ENCODE data around the gene RAPGEF4. TPM values are rescaled to one million over a fixed set of nuclear protein-coding genes. Genes with fewer than 3 reads are reported as not detected.
A peak's percentile ranks its signal among the peaks of the same experiment; 100 is the strongest.

RAPGEF4 gene
- total and polyA plus RNA-seq, 2 of the 4 experiments (the other 2 are of a cell fraction): 1.7 to 3.2 TPM

DNA sequence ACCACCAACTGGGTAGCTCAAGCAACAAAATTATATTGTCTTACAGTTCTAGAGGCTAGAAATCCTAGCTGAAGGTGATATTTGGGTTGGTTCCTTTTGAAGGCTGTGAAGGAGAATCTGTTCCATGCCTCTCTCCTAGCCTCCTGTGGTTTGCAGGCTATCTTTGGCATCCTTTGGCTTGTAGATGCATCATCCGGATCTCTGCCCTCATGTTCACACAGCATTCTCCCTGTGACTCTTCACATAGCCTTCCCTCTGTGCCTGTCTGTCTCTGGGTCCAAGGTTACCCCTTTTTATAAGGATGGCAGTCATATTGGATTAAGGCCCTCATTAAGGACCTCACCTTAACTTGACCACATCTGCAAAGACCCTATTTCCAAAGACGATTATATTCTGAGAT, 261.4 kb downstream of the RAPGEF4 start:
- BruUV-seq (replicated peaks): no TSS peak
- Histone ChIP-seq H3K27me3 (ENCODE audit: control insufficient read depth, insufficient read depth, low read length) (no peaks in the 10 kb centered on the region), H3K4me3 (ENCODE audit: insufficient read depth, low read depth, low read length) (no peak overlapping the region), H2BK15ac (ENCODE audit: low read depth, low read length) (peak overlapping the region; percentile 93; the same call in 2 of the 3 replicates), H3K79me1 (ENCODE audit: low read depth in 1 of 2, low read length in 2 of 2) (no peaks in the 10 kb centered on the region), H3K18ac (ENCODE audit: low read depth, low read length) (peak overlapping the region; percentile 34; the same call in 1 of the 2 replicates), H4K5ac (ENCODE audit: low read depth, low read length) (peak overlapping the region; percentile 93), H3K23ac (ENCODE audit: low read depth, low read length) (peak overlapping the region; percentile 29; the same call in 1 of the 2 replicates), H3K4me1 (ENCODE audit: control insufficient read depth, insufficient read depth, low read length) (peaks cover 25% of the 10 kb centered on the region), H3K9ac (ENCODE audit: low read depth, low read length) (no peak overlapping the region), H3K56ac (ENCODE audit: extremely low read depth, insufficient read depth, low read length) (no peak overlapping the region), H3K9me1 (ENCODE audit: insufficient read depth, low read length) (peaks cover 14% of the 10 kb centered on the region; the same call in 1 of the 2 replicates), H4K91ac (ENCODE audit: insufficient read depth, low read depth, low read length) (peak overlapping the region; percentile 79), H2AK9ac (replicated peaks; ENCODE audit: low read depth, low read length, poor library complexity) (no peak overlapping the region), H2BK120ac (ENCODE audit: low read depth, low read length) (peak overlapping the region; percentile 92), H2AFZ (replicated peaks; ENCODE audit: low read length, poor library complexity) (no peak overlapping the region), H3K9me3 (ENCODE audit: control insufficient read depth, insufficient read depth, low read length) (no peaks in the 10 kb centered on the region), H3K27ac (ENCODE audit: insufficient read depth, low read length) (0 out of 2 replicates have a peak overlapping the region, but pooled peaks have one; percentile 1), H3K36me3 (ENCODE audit: control insufficient read depth, insufficient read depth, low read length) (no peaks in the 10 kb centered on the region), H4K20me1 (ENCODE audit: insufficient read depth, low read length) (no peaks in the 10 kb centered on the region), H3K4ac (ENCODE audit: low read depth, low read length) (peak overlapping the region; percentile 76), H3K14ac (replicated peaks; ENCODE audit: low read depth, low read length) (peak overlapping the region; percentile 93), H2BK5ac (ENCODE audit: low read depth, low read length, poor library complexity, severe bottlenecking) (peak overlapping the region; percentile 87), H2AK5ac (ENCODE audit: low read depth, low read length) (peak overlapping the region; percentile 78), H2BK20ac (ENCODE audit: low read depth, low read length) (peak overlapping the region; percentile 74), H3K4me2 (ENCODE audit: low read depth, low read length) (no peak overlapping the region), H4K8ac (ENCODE audit: low read depth in 2 of 2, low read length in 2 of 2) (peak overlapping the region; percentile 16 to 67; a peak in 2 of 4 replicates)
- in situ Hi-C loops (cut with MboI; ENCODE audit: low sequenced_read_pairs) (no loop called here), dilution Hi-C loops (cut with HindIII; ENCODE audit: low sequenced_read_pairs, unreplicated experiment) (no loop called here), intact Hi-C loops (cut with micrococcal nuclease) (no loop called here)
- WGBS, 2 experiments (ENCODE audit: extremely low coverage in 2 of 2, insufficient read length in 1 of 2): 40% methylated on average over 1 of the region's 2 CpGs; no CpG with 5 or more reads in 1 of the 2 experiments
- ATAC-seq (ENCODE audit: low read depth) (no peak), DNase-seq (peak; percentile 25)
- CTCF ChIA-PET: no interaction called here
- TF ChIP-seq, protein P1, sequence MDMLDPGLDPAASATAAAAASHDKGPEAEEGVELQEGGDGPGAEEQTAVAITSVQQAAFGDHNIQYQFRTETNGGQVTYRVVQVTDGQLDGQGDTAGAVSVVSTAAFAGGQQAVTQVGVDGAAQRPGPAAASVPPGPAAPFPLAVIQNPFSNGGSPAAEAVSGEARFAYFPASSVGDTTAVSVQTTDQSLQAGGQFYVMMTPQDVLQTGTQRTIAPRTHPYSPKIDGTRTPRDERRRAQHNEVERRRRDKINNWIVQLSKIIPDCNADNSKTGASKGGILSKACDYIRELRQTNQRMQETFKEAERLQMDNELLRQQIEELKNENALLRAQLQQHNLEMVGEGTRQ (IDR thresholded peaks at IDR 0.05; ENCODE audit: low read depth, low read length): no peak
- TF ChIP-seq, protein P2, sequence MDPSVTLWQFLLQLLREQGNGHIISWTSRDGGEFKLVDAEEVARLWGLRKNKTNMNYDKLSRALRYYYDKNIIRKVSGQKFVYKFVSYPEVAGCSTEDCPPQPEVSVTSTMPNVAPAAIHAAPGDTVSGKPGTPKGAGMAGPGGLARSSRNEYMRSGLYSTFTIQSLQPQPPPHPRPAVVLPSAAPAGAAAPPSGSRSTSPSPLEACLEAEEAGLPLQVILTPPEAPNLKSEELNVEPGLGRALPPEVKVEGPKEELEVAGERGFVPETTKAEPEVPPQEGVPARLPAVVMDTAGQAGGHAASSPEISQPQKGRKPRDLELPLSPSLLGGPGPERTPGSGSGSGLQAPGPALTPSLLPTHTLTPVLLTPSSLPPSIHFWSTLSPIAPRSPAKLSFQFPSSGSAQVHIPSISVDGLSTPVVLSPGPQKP (IDR thresholded peaks at IDR 0.05; ENCODE audit: borderline replicate concordance, low read depth, low read length): no peak
- TF ChIP-seq CTCF (conservative IDR thresholded peaks at IDR 0.05; ENCODE audit: low read depth, low read length): no peak
- TF ChIP-seq MAFK (IDR thresholded peaks at IDR 0.05; ENCODE audit: low read depth, low read length): no peak
- no peak for TF ChIP-seq CEBPB (IDR thresholded peaks at IDR 0.05; ENCODE audit: low read depth, low read length)
- TF ChIP-seq RCOR1 (IDR thresholded peaks at IDR 0.05; ENCODE audit: insufficient replicate concordance, low read length): no peak
- no peak for TF ChIP-seq CHD1 (IDR thresholded peaks at IDR 0.05; ENCODE audit: low read depth, low read length)
- TF ChIP-seq MAZ (IDR thresholded peaks at IDR 0.05; ENCODE audit: borderline replicate concordance, low read depth, low read length): no peak
- no peak for TF ChIP-seq SMC3 (IDR thresholded peaks at IDR 0.05; ENCODE audit: low read depth, low read length)
- no peak for TF ChIP-seq FOS (IDR thresholded peaks at IDR 0.05; ENCODE audit: low read depth, low read length)
- no peak for TF ChIP-seq NFE2L2 (IDR thresholded peaks at IDR 0.05; ENCODE audit: low read depth, low read length)
- TF ChIP-seq RFX5 (IDR thresholded peaks at IDR 0.05; ENCODE audit: low read depth, low read length): no peak
- POLR2A ChIA-PET (ENCODE audit: unreplicated experiment): no interaction called here

All from IMR-90 (cell line).